ENCODE results near the gene SETD2. TPM values are rescaled to one million over a fixed set of nuclear protein-coding genes. Genes with fewer than 3 reads are reported as not detected.

The SETD2 gene
- total and polyA plus RNA-seq, 2 donors from 2014 or later = 10.5 to 49.9 TPM

DNA sequence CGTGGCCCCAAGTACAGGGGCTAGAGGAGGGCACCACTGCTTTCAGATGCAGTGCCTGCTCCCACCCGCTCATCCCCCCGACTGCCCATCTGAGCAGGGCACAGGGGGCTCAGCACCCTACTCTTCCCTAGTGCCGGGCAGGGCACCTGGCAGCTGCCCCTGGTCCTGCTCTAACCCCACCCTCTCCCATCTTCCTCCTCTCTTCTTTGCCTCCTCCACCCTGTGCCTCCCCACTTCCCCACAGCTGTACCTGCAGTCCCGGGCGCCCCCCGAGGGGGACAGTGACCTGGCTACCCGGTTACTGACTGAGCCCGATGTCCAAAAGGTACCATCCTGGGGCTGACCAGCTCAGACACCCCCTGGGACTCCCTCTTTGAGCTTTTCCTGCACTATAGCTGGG, 171.7 kb downstream of the SETD2 start:
- no peaks in the 10 kb centered on the region for H3K27me3 ChIP-seq (ENCODE audit: control insufficient read depth, insufficient read depth, low read length)
- H3K36me3 ChIP-seq (ENCODE audit: control insufficient read depth in 2 of 3, insufficient read depth in 3 of 3, low read length in 3 of 3) = peaks cover 0 to 6% (median 2%) of the 10 kb centered on the region in 3 donors
- no peaks in the 10 kb centered on the region for H3K9me3 ChIP-seq (ENCODE audit: control insufficient read depth in 2 of 3, insufficient read depth in 1 of 3, low read length in 3 of 3)
- no peak overlapping the region for H3K27ac ChIP-seq (ENCODE audit: low read depth in 2 of 2, low read length in 2 of 2)
- H3K4me3 ChIP-seq (ENCODE audit: low read length in 3 of 3) = no peak overlapping the region
- TF ChIP-seq, protein P1, sequence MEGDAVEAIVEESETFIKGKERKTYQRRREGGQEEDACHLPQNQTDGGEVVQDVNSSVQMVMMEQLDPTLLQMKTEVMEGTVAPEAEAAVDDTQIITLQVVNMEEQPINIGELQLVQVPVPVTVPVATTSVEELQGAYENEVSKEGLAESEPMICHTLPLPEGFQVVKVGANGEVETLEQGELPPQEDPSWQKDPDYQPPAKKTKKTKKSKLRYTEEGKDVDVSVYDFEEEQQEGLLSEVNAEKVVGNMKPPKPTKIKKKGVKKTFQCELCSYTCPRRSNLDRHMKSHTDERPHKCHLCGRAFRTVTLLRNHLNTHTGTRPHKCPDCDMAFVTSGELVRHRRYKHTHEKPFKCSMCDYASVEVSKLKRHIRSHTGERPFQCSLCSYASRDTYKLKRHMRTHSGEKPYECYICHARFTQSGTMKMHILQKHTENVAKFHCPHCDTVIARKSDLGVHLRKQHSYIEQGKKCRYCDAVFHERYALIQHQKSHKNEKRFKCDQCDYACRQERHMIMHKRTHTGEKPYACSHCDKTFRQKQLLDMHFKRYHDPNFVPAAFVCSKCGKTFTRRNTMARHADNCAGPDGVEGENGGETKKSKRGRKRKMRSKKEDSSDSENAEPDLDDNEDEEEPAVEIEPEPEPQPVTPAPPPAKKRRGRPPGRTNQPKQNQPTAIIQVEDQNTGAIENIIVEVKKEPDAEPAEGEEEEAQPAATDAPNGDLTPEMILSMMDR (IDR thresholded peaks at IDR 0.05; ENCODE audit: borderline replicate concordance, extremely low read depth, insufficient read depth) = no peak
- DNase-seq = no peak
- no peak for FAIRE-seq
- no peak overlapping the region for H3K9ac ChIP-seq (ENCODE audit: low read length in 3 of 3)
- intact Hi-C loops (cut with DNase I) = loop anchor here (10.0 kb wide), 1 partner anchor 67 kb away; no protein-coding TSS in a partner anchor
- peaks cover 0 to 10% (median 0%) of the 10 kb centered on the region in 3 donors for H3K4me1 ChIP-seq (ENCODE audit: control insufficient read depth in 2 of 3, insufficient read depth in 2 of 3, low read depth in 1 of 3, low read length in 3 of 3)

DNA sequence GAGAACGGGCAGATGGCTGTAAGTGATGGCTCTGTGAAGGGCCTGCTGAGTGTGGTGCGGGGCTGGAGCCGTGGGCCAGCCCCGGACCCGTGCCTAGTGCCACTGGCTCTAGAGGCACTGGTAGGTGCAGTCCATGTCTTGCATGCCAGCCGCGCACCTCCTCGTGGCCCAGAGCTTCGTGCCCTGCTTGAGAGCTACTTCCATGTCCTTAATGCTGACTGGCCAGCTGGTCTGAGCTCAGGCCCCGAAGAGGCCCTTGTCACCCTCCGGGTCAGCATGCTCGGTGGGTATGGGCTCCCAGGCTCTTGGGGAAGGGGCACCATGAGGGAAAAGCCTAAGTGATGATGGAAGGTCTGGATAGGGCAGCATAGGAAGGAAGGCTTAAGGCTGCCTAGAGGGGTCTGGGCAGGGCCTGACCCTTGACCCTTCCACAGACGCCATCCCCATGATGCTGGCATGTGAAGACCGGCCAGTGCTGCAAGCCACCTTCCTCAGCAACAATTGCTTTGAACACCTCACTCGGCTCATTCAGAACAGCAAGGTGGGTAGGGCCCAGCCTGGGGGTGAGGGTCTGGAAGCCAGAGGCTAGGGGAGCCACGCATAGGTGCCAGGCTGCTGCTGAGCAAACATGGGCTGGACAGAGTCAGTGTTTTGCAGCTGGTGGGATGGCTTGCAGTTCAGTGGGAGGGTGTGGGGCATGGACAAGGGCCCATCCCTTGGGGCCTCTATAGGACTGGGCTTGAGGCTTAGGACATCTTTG, 172.3 kb downstream of the SETD2 start:
- H3K27ac ChIP-seq (ENCODE audit: low read depth in 2 of 2, low read length in 2 of 2) = no peak overlapping the region
- H3K9ac ChIP-seq (ENCODE audit: low read length in 3 of 3) = no peak overlapping the region
- TF ChIP-seq, protein P1 (IDR thresholded peaks at IDR 0.05; ENCODE audit: borderline replicate concordance, extremely low read depth, insufficient read depth) = no peak
- no peaks in the 10 kb centered on the region for H3K9me3 ChIP-seq (ENCODE audit: control insufficient read depth in 2 of 3, insufficient read depth in 1 of 3, low read length in 3 of 3)
- FAIRE-seq (no peak), DNase-seq (peak in 1 of 5 donors; percentile 65)
- peaks cover 0 to 15% (median 0%) of the 10 kb centered on the region in 3 donors for H3K4me1 ChIP-seq (ENCODE audit: control insufficient read depth in 2 of 3, insufficient read depth in 2 of 3, low read depth in 1 of 3, low read length in 3 of 3)
- H3K36me3 ChIP-seq (ENCODE audit: control insufficient read depth in 2 of 3, insufficient read depth in 3 of 3, low read length in 3 of 3) = peaks cover 0 to 3% (median 2%) of the 10 kb centered on the region in 3 donors
- H3K4me3 ChIP-seq (ENCODE audit: low read length in 3 of 3) = no peak overlapping the region
- intact Hi-C loops (cut with DNase I) = loop anchor here (10.0 kb wide), 1 partner anchor 67 kb away; no protein-coding TSS in a partner anchor
- no peaks in the 10 kb centered on the region for H3K27me3 ChIP-seq (ENCODE audit: control insufficient read depth, insufficient read depth, low read length)

DNA sequence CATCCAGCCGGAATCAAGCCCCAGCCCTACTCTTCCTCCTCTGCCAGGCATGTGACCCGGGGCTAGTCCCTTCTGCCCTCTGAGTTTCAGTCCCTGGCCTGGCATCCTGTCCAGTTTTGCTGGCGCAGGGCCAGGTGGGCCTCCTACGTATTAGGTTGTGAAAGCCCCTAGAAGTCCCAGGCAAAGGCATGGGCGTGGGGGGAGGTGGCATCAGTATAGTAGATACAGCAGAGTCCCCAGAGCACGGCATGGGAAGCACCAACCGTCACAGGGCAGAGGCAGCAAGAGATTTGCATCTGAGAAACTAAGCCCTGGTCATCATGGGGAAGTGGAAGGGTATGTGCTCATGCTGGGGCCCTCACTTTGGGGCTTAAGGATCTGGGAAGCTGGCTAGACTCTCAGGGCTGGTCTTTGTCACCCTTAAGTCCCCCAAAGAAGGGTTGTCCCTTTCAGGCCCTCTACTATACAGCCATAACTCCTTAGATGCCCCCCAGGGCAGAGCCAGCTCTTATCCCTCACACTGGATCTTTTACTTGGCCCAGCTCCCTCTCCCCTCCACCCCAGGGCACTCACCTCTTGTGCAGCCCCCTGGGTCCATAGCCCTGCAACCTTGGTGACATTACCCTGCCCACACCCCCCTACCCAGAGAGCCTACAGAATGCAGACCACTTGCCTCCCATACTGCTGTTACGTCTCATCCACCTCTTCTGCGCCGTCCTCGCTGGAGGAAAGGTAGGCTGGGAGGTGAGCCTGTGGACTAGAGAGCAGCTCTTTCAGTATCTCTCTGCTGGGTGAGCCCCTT, 173.1 kb downstream of the SETD2 start:
- Histone ChIP-seq H3K27me3 (ENCODE audit: control insufficient read depth, insufficient read depth, low read length) (no peaks in the 10 kb centered on the region), H3K9ac (ENCODE audit: low read length in 3 of 3) (no peak overlapping the region), H3K4me1 (ENCODE audit: control insufficient read depth in 2 of 3, insufficient read depth in 2 of 3, low read depth in 1 of 3, low read length in 3 of 3) (peaks cover 0 to 15% (median 0%) of the 10 kb centered on the region in 3 donors), H3K4me3 (ENCODE audit: low read length in 3 of 3) (no peak overlapping the region), H3K27ac (ENCODE audit: low read depth in 2 of 2, low read length in 2 of 2) (no peak overlapping the region), H3K9me3 (ENCODE audit: control insufficient read depth in 2 of 3, insufficient read depth in 1 of 3, low read length in 3 of 3) (no peaks in the 10 kb centered on the region), H3K36me3 (ENCODE audit: control insufficient read depth in 2 of 3, insufficient read depth in 3 of 3, low read length in 3 of 3) (peaks cover 0 to 3% (median 2%) of the 10 kb centered on the region in 3 donors)
- intact Hi-C loops (cut with DNase I) = loop anchor here (10.0 kb wide), 1 partner anchor 66 kb away; no protein-coding TSS in a partner anchor
- peak in 1 of 5 donors; percentile 74 for DNase-seq
- TF ChIP-seq, protein P1 (IDR thresholded peaks at IDR 0.05; ENCODE audit: borderline replicate concordance, extremely low read depth, insufficient read depth) = no peak
- FAIRE-seq = no peak

Data from kidney (tissue), 14 donors.